ENCODE results near the gene FHIP1B.

The FHIP1B gene

GRCh38 chr11:6219359-6219758 is 15.1 kb downstream of the FHIP1B start:
- Histone ChIP-seq H3K36me3 (ENCODE audit: control insufficient read depth, low read length) (peaks cover 77% of the 10 kb centered on the region), H3K4me3 (ENCODE audit: low read length) (no peak overlapping the region), H3F3A (ENCODE audit: control insufficient read depth, insufficient read depth) (no peaks in the 10 kb centered on the region), H3K4me2 (ENCODE audit: low read length) (no peak overlapping the region), H3K4me1 (ENCODE audit: control insufficient read depth, low read length) (no peaks in the 10 kb centered on the region), H4K20me1 (ENCODE audit: control insufficient read depth, insufficient read depth, low read depth, low read length) (no peaks in the 10 kb centered on the region), H3K9me3 (ENCODE audit: control insufficient read depth, insufficient read depth, low read length) (no peaks in the 10 kb centered on the region), H3K27me3 (ENCODE audit: control insufficient read depth, low read length) (no peaks in the 10 kb centered on the region), H3K27ac (ENCODE audit: low read depth, low read length) (no peak overlapping the region), H3K79me2 (ENCODE audit: control insufficient read depth, low read length) (no peaks in the 10 kb centered on the region), H3K9me2 (replicated peaks; ENCODE audit: control insufficient read depth, low read length) (no peaks in the 10 kb centered on the region)
- TF ChIP-seq EZH2phosphoT487 (IDR thresholded peaks at IDR 0.05; ENCODE audit: borderline replicate concordance, low read length): no peak
- TF ChIP-seq, protein P1, sequence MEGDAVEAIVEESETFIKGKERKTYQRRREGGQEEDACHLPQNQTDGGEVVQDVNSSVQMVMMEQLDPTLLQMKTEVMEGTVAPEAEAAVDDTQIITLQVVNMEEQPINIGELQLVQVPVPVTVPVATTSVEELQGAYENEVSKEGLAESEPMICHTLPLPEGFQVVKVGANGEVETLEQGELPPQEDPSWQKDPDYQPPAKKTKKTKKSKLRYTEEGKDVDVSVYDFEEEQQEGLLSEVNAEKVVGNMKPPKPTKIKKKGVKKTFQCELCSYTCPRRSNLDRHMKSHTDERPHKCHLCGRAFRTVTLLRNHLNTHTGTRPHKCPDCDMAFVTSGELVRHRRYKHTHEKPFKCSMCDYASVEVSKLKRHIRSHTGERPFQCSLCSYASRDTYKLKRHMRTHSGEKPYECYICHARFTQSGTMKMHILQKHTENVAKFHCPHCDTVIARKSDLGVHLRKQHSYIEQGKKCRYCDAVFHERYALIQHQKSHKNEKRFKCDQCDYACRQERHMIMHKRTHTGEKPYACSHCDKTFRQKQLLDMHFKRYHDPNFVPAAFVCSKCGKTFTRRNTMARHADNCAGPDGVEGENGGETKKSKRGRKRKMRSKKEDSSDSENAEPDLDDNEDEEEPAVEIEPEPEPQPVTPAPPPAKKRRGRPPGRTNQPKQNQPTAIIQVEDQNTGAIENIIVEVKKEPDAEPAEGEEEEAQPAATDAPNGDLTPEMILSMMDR (IDR thresholded peaks at IDR 0.05; ENCODE audit: low read depth, low read length, poor library complexity, severe bottlenecking): no peak

GRCh38 chr11:6217722-6218121 is 16.7 kb downstream of the FHIP1B start:
- Histone ChIP-seq H3K27me3 (ENCODE audit: control insufficient read depth, low read length) (no peaks in the 10 kb centered on the region), H3K79me2 (ENCODE audit: control insufficient read depth, low read length) (no peaks in the 10 kb centered on the region), H3K4me3 (ENCODE audit: low read length) (no peak overlapping the region), H3K9me3 (ENCODE audit: control insufficient read depth, insufficient read depth, low read length) (no peaks in the 10 kb centered on the region), H3F3A (ENCODE audit: control insufficient read depth, insufficient read depth) (no peaks in the 10 kb centered on the region), H3K27ac (ENCODE audit: low read depth, low read length) (no peak overlapping the region), H3K9me2 (replicated peaks; ENCODE audit: control insufficient read depth, low read length) (no peaks in the 10 kb centered on the region), H3K4me1 (ENCODE audit: control insufficient read depth, low read length) (no peaks in the 10 kb centered on the region), H3K36me3 (ENCODE audit: control insufficient read depth, low read length) (peaks cover 72% of the 10 kb centered on the region), H4K20me1 (ENCODE audit: control insufficient read depth, insufficient read depth, low read depth, low read length) (no peaks in the 10 kb centered on the region), H3K4me2 (ENCODE audit: low read length) (no peak overlapping the region)
- TF ChIP-seq EZH2phosphoT487 (IDR thresholded peaks at IDR 0.05; ENCODE audit: borderline replicate concordance, low read length): no peak
- TF ChIP-seq, protein P1 (IDR thresholded peaks at IDR 0.05; ENCODE audit: low read depth, low read length, poor library complexity, severe bottlenecking): no peak

DNA sequence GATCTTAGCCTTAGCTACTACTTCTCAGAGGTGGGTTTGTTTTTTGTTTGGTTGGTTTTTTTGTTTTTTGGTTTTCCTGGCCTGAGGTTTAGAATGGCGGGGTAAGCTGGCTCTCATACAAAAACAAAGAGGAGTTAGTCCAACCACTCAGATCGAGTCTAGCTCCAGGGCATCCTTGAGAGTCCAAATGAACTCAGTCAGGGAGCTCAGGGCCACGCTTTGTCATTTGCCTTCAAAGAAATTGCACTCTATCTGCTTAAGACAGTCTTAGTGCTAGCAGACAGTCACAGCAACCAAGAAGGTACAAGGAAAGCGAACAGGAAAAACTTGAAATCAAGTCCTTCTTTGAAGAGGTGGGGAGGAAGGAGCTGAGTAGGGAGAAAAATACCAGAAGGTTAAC is 17.9 kb downstream of the FHIP1B start:
- H4K20me1 ChIP-seq (ENCODE audit: control insufficient read depth, insufficient read depth, low read depth, low read length): no peaks in the 10 kb centered on the region
- no peaks in the 10 kb centered on the region for H3K4me1 ChIP-seq (ENCODE audit: control insufficient read depth, low read length)
- no peak overlapping the region for H3K27ac ChIP-seq (ENCODE audit: low read depth, low read length)
- TF ChIP-seq, protein P1 (IDR thresholded peaks at IDR 0.05; ENCODE audit: low read depth, low read length, poor library complexity, severe bottlenecking): no peak
- TF ChIP-seq EZH2phosphoT487 (IDR thresholded peaks at IDR 0.05; ENCODE audit: borderline replicate concordance, low read length): no peak
- H3K36me3 ChIP-seq (ENCODE audit: control insufficient read depth, low read length): peaks cover 70% of the 10 kb centered on the region
- H3K27me3 ChIP-seq (ENCODE audit: control insufficient read depth, low read length): no peaks in the 10 kb centered on the region
- no peaks in the 10 kb centered on the region for H3F3A ChIP-seq (ENCODE audit: control insufficient read depth, insufficient read depth)
- no peaks in the 10 kb centered on the region for H3K9me3 ChIP-seq (ENCODE audit: control insufficient read depth, insufficient read depth, low read length)
- no peak overlapping the region for H3K4me2 ChIP-seq (ENCODE audit: low read length)
- no peaks in the 10 kb centered on the region for H3K9me2 ChIP-seq (replicated peaks; ENCODE audit: control insufficient read depth, low read length)
- H3K4me3 ChIP-seq (ENCODE audit: low read length): no peak overlapping the region
- H3K79me2 ChIP-seq (ENCODE audit: control insufficient read depth, low read length): no peaks in the 10 kb centered on the region

DNA sequence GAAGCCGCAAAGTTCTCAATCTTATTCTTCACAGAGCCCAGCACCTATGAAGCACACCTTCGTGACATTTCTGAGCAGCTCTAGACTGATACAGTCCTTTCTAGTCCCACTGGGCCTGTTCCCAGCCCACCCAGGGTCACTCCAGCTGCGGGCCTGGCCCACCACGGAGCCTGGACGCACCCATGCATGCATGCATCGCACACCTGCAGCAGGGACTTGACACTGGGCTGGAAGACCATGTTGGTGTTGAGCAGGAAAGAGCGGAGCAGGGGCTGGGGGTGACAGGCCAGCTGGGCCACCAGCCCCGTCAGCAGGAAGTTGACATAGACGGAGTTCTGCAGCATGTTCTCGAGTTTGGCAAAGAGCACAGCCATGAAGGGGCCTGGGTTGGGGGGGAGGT is 19.9 kb downstream of the FHIP1B start:
- H3K9me3 ChIP-seq (ENCODE audit: control insufficient read depth, insufficient read depth, low read length): no peaks in the 10 kb centered on the region
- no peak overlapping the region for H3K27ac ChIP-seq (ENCODE audit: low read depth, low read length)
- no peaks in the 10 kb centered on the region for H3K9me2 ChIP-seq (replicated peaks; ENCODE audit: control insufficient read depth, low read length)
- no peaks in the 10 kb centered on the region for H4K20me1 ChIP-seq (ENCODE audit: control insufficient read depth, insufficient read depth, low read depth, low read length)
- H3F3A ChIP-seq (ENCODE audit: control insufficient read depth, insufficient read depth): no peaks in the 10 kb centered on the region
- no peak overlapping the region for H3K4me2 ChIP-seq (ENCODE audit: low read length)
- H3K4me1 ChIP-seq (ENCODE audit: control insufficient read depth, low read length): no peaks in the 10 kb centered on the region
- H3K79me2 ChIP-seq (ENCODE audit: control insufficient read depth, low read length): no peaks in the 10 kb centered on the region
- no peak for TF ChIP-seq EZH2phosphoT487 (IDR thresholded peaks at IDR 0.05; ENCODE audit: borderline replicate concordance, low read length)
- TF ChIP-seq, protein P1 (IDR thresholded peaks at IDR 0.05; ENCODE audit: low read depth, low read length, poor library complexity, severe bottlenecking): no peak
- no peaks in the 10 kb centered on the region for H3K27me3 ChIP-seq (ENCODE audit: control insufficient read depth, low read length)
- no peak overlapping the region for H3K4me3 ChIP-seq (ENCODE audit: low read length)
- H3K36me3 ChIP-seq (ENCODE audit: control insufficient read depth, low read length): peaks cover 60% of the 10 kb centered on the region
